ENCODE data around the gene CDH4. TPM values are rescaled to one million over a fixed set of nuclear protein-coding genes. Genes with fewer than 3 reads are reported as not detected.

The CDH4 gene
- total RNA-seq, 1 donor from 2014 or later = not detected

DNA sequence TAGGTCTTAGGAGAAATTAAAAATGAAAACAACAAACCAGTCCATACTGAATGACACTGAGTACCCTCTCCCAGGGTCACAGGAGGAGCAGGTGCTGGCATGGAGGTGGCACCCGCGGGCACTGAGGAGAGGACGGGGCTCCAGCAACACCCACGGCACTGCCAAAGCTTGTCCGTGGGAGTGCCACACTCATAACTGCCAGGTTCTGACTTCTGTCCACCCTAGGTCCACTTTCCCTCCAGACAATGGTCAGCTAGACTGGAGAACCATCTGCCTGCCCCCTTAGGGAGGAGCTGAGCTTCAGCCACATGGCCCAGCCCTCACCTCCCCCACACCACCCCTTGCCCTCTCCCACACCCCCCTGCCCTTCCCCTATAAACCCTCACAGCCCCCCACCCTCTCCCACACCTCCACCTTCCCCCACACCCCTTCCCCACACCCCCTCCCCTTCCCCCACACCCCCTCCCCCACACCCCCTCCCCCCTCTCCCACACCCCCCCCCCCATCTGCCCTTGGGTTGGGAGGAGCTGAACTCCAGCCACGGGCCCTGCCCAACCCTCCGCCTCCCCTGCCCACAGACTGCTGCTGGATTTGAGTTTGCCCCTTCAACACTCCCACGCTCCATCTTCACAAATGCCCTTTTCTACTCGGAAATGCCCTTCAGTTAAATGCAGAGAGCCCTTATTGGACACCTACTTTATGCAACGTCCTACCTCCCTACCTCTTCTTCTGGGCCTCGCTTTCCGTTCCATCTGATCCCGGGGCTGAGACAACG lies 684.1 kb downstream of the CDH4 start:
- TF ChIP-seq, protein P1, sequence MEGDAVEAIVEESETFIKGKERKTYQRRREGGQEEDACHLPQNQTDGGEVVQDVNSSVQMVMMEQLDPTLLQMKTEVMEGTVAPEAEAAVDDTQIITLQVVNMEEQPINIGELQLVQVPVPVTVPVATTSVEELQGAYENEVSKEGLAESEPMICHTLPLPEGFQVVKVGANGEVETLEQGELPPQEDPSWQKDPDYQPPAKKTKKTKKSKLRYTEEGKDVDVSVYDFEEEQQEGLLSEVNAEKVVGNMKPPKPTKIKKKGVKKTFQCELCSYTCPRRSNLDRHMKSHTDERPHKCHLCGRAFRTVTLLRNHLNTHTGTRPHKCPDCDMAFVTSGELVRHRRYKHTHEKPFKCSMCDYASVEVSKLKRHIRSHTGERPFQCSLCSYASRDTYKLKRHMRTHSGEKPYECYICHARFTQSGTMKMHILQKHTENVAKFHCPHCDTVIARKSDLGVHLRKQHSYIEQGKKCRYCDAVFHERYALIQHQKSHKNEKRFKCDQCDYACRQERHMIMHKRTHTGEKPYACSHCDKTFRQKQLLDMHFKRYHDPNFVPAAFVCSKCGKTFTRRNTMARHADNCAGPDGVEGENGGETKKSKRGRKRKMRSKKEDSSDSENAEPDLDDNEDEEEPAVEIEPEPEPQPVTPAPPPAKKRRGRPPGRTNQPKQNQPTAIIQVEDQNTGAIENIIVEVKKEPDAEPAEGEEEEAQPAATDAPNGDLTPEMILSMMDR (IDR thresholded peaks at IDR 0.05) = no peak
- H3K4me3 Mint-ChIP-seq = no peak overlapping the region
- CTCF ChIA-PET = no interaction called here
- no peaks in the 10 kb centered on the region for H3K27me3 Mint-ChIP-seq
- no peaks in the 10 kb centered on the region for H3K9me3 Mint-ChIP-seq
- H3K36me3 Mint-ChIP-seq (ENCODE audit: low read depth) = no peaks in the 10 kb centered on the region
- no peak overlapping the region for H3K27ac Mint-ChIP-seq
- intact Hi-C loops (cut with micrococcal nuclease) = no loop called here
- no peak for DNase-seq
- POLR2A ChIA-PET = no interaction called here
- ATAC-seq (ENCODE audit: low read depth) = no peak
- no peaks in the 10 kb centered on the region for H3K4me1 Mint-ChIP-seq

DNA sequence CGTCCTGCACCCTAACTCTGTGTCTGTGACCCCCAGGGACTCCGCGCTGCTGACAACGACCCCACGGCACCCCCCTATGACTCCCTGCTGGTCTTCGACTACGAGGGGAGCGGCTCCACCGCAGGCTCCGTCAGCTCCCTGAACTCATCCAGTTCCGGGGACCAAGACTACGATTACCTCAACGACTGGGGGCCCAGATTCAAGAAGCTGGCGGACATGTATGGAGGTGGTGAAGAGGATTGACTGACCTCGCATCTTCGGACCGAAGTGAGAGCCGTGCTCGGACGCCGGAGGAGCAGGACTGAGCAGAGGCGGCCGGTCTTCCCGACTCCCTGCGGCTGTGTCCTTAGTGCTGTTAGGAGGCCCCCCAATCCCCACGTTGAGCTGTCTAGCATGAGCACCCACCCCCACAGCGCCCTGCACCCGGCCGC lies 684.7 kb downstream of the CDH4 start:
- no peaks in the 10 kb centered on the region for H3K4me1 Mint-ChIP-seq
- ChIA-PET POLR2A (no interaction called here), CTCF (no interaction called here)
- no peak overlapping the region for H3K27ac Mint-ChIP-seq
- TF ChIP-seq, protein P1 (IDR thresholded peaks at IDR 0.05) = no peak
- ATAC-seq (ENCODE audit: low read depth) (no peak), DNase-seq (no peak)
- H3K4me3 Mint-ChIP-seq = no peak overlapping the region
- intact Hi-C loops (cut with micrococcal nuclease) = no loop called here
- no peaks in the 10 kb centered on the region for H3K36me3 Mint-ChIP-seq (ENCODE audit: low read depth)
- no peaks in the 10 kb centered on the region for H3K27me3 Mint-ChIP-seq
- H3K9me3 Mint-ChIP-seq = no peaks in the 10 kb centered on the region

DNA sequence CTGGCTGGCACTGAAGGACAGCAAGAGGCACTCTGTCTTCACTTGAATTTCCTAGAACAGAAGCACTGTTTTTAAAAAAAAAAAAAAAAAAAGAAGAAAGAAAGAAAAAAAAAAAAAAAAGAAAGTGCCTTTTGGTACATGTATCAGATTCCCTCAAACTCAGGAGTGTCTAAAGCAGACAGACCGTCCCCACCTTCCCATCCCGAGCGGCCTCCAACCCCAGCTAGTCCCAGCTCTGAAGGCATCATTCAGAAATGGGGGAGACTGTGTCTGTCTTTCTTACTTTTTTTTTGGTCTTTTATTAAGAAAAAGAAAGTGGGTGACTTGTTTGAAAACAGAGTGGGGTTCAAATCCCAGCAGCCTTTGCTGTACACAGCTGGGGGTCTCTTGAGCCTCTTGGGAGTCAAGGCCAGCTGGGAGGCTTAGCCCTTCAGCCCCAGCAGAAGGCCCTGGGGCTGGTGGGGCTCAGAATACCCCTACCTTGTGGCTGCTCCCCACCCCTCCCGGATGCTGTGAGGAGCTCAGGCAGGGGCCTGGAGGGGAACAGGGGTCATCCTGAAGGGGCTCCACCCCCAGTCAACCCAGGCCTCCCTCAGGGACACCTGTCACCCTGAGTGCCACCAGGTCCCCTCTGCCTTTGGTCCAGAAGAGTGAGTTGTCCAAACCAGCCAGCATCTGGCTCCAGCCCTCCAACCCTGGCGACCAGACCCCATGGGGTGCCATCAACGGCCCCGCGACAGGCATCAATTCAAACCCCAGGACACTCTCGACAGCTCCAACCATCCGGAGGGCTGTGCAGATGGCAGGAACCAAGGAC lies 685.3 kb downstream of the CDH4 start:
- H3K9me3 Mint-ChIP-seq = no peaks in the 10 kb centered on the region
- no peaks in the 10 kb centered on the region for H3K4me1 Mint-ChIP-seq
- no peaks in the 10 kb centered on the region for H3K27me3 Mint-ChIP-seq
- DNase-seq (no peak), ATAC-seq (ENCODE audit: low read depth) (no peak)
- no peaks in the 10 kb centered on the region for H3K36me3 Mint-ChIP-seq (ENCODE audit: low read depth)
- no peak overlapping the region for H3K4me3 Mint-ChIP-seq
- H3K27ac Mint-ChIP-seq = no peak overlapping the region
- ChIA-PET POLR2A (no interaction called here), CTCF (no interaction called here)
- TF ChIP-seq, protein P1 (IDR thresholded peaks at IDR 0.05) = no peak
- intact Hi-C loops (cut with micrococcal nuclease) = no loop called here

DNA sequence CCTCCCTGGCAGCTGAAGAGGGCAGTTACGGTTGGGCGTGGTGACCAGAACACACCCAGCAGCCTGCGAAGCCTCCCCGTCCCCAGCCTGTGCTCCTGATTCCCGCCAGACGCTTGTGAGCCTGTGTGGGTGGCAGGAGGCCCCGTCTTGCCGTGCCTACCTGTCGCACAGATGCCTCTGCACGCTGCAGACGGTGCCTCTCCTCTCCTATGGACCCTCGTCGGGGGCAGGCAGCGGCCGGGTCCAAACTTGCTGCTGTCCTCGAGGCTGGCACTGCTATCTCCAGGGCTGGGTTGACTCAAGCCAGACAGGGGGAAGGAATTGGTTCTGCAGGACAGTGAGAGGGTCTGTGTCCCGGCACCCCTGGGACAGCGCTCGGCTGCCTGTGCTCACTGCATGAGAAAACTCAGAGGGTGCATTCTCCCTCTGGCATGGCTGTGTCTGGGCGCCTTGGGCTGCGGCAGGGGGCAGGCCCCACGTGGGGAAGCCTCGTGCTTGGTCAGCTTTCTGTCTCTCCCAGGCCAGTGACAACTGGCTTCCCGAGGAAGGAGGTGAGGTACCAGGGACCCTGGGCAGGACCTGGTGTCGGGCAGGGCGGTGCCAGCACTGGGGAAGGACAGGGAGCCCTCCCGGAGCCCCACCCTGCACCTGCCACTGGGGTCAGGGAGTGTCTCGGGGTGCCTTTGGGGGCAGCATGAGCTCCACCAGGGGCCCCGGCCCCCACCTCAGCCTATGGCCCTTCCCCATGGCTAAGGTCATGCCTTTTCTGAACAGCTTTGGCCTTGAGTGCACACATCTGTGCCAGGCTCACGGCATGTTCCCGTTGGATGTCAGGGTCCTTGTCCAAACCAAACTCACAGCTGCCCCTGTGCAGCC lies 686.1 kb downstream of the CDH4 start:
- no peak for DNase-seq
- ChIA-PET POLR2A (no interaction called here), CTCF (no interaction called here)
- no peak for ATAC-seq (ENCODE audit: low read depth)
- no peaks in the 10 kb centered on the region for H3K36me3 Mint-ChIP-seq (ENCODE audit: low read depth)
- no peak overlapping the region for H3K27ac Mint-ChIP-seq
- TF ChIP-seq, protein P1 (IDR thresholded peaks at IDR 0.05) = no peak
- no peak overlapping the region for H3K4me3 Mint-ChIP-seq
- no peaks in the 10 kb centered on the region for H3K9me3 Mint-ChIP-seq
- H3K27me3 Mint-ChIP-seq = no peaks in the 10 kb centered on the region
- H3K4me1 Mint-ChIP-seq = no peaks in the 10 kb centered on the region
- intact Hi-C loops (cut with micrococcal nuclease) = no loop called here

All from activated B cell treated with CpG ODN at 0.5 μM for 24 hours (primary cell).